DMS53 treated with DMSO at 0.1 percent for 48 hours (cell line): ENCODE results near the gene NUBPL.

Experiments
- DNase-seq: peaks from one replicate; lab custom pipeline; 2025; ENCODE audit not compliant: unreplicated experiment; lab: John Stamatoyannopoulos, UW

Gene NUBPL

GRCh38 chr14:31561155-31561846, at the start of gene NUBPL:
Gene NUBPL, plus strand, starts transcription at chr14:31561404. Its CDS starts 36 bp downstream, at chr14:31561440.
- DNase-seq, result peak; percentile 52

DNA sequence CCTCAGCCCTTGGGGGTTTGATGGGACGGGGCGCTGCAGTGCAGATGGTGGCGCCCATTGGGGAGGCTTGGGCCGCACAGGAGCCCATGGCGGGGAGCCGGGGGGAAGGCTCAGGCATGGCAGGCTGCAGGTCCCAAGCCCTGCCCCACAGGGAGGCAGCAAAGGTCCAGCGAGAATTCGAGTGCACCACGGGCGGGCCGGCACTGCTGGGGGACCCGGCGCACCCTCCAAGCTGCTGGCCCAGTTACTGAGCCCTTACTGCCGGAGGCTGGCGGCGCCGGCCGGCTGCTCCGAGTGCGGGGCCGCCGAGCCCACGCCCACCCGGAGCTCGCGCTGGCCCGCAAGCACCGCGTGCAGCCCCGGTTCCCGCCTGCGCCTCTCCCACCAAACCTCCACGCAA, 34.1 kb upstream of the NUBPL start:
- DNase-seq, result no peak

- no peak for DNase-seq
Observed at GRCh38 chr14:31527546-31527945, 33.7 kb upstream of the NUBPL start.

- DNase-seq, result no peak
Observed at GRCh38 chr14:31529053-31529452, 32.2 kb upstream of the NUBPL start.

- no peak for DNase-seq
Observed at GRCh38 chr14:31530136-31530535, 31.1 kb upstream of the NUBPL start.

- no peak for DNase-seq
Observed at GRCh38 chr14:31536201-31536960, 24.8 kb upstream of the NUBPL start.

DNA sequence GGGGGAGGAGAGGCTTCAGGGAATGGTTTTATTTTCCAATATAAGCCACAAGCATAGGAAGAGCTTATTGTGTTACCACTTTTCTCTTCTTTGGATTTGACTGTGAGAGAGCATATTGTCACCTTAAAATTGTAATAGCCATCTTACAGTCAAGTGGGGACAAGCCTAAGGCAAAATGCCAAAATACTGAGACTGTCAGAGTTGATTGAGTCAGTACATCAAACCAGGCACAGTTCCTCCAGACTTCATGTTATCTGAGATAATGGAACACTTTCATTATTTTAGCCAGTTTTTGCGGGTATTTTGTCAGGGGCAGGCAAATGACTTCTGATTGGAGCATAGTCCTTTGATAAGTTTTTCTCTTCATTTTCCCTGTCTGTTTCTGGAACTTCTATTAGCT, 19.5 kb upstream of the NUBPL start:
- no peak for DNase-seq

DNA sequence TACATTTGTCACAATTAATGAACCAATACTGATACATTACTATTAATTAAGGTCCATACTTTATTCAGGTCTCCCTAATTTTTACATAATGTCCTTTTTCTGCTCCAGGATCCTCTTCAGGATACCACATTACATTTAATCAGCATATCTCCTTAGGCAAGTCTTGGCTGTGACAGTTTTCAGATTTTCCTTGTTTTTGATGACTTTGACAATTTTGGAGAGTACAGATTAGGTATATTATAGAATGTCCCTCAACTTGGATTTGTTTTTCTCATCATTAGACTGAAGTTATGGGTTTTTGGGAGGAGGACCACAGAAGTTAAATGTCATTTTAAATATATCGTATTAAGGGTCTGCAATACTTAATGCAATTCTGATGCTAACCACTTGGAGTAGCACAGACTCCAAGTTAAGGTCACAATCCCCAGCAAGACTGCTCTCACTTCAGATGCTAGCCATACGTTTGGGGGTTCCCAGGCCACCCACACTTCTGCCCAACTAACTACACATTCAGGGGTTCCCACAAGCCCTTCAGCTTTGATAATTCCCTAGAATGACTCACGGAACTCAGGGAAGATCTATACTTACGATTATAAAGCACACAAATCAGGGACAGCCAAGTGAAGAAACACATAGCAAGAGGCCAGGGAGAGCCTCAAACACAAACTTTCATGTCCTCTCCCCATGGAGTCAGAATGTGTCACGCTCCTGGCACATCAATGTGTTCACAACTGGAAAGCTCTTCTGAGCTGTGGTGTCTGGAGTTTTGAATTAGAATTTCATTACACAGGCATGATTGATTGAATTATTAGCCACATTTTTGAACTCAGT, 17.0 kb upstream of the NUBPL start:
- DNase-seq, result no peak

DNA sequence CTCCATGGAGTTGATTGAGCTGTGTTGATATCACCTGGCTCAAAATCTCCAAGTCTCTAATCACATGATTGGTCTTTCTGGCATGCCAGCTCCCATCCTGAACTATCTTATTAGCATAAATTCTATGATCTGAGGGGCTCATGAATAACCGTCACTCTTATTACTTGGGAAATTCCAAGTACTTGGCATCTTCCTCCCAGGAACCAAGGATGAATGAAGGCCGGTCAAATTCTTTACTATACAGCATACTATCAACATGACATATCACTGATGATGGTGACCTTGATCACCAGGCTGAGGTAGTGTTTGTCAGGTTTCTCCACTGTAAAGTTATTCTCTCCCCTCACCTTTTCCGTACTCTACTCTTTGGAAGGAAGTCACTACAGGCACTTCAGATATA, 16.4 kb upstream of the NUBPL start:
- no peak for DNase-seq

DNA sequence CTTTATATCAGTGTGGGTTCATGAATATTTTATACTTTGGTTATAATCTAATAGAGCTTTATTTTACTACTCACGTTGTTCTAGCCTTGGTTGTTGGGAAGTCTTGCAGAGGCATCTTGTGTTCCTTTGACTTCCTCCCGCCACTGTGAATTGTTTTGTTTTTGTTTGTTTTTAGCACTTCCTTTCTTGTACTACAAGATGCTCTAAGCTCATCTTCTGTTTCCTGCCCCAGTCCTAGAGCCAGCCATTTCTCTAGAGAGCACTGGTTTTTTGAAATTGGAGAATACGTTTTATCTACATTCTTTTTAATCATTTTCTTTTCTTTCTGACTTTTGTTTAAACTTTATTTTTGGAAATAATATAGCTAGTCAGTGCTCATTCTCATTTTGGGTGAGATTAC, 15.9 kb upstream of the NUBPL start:
- no peak for DNase-seq

DNA sequence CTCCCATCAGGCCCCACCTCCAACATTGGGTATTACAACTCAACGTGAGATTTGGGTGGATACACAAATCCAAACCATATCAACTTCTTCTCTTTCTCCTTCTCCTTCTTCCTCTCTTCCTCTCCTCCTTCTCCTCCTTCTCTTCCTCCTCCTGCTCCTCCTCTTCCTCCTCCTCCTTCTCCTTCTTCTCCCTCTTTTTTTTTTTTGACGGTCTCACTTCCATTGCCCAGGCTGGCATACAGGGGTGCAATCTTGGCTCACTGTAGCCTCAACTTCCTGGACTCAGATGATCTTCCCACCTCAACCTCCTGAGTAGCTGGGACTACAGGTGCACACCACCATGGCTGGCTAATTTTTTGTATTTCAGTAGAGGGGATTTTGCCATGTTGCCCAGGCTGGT, 11.4 kb upstream of the NUBPL start:
- no peak for DNase-seq

- DNase-seq, result no peak
Observed at GRCh38 chr14:31550589-31550988, 10.6 kb upstream of the NUBPL start.

DNA sequence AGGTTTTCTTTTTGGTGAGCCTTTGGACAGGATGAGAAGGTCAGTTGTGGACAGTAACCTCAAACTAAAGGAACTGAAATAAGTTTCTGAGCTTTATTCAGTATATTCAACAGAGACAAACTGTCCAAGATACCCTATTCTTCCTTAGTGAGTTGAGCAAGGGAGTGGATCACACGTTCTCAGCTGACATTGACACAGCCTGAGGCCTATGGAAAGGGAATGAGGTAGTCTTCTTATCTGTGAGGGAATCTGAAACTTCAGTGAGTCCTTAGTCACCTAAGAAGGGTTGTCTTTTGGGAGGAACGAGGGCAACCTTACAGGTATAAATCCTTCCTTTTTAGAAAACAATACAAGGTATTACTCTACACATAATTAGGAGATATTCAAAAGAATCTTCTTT, 5.0 kb upstream of the NUBPL start:
- no peak for DNase-seq

DNA sequence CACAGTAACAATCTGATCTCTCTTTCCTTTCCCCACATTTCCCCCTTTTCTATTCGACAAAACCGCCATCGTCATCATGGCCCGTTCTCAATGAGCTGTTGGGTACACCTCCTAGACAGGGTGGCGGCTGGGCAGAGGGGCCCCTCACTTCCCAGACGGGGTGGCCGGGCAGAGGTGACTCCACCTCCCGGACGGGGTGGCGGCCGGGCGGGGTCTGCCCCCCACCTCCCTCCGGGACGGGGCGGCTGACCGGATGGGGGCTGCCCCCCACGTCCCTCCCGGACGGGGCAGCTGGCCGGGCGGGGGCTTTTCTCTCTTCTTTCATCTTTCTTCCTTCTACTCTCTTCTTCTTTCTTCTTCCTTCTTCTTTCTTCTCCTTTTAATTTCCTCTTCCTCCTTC, 1.3 kb upstream of the NUBPL start:
- DNase-seq, result no peak

DNA sequence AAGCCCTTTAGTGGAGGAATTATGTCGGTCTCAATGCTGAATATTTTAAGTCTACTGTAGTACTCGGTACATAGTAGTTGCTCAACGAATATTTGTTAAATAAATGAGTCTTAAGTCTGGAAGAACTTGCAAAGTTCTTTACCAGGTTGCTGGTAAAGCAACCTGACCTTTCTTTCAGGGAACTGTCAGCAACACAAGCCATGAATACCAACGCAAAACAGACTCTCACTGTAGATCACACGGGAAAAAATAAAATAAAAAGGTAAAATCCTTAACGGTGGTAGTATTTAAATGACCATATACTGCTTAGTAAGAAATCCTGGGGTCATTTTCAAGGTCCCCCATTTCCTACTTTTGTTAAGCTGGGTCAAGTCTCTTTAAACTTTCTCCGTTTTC, 447 bp upstream of the NUBPL start:
- peak; percentile 30 for DNase-seq

DNA sequence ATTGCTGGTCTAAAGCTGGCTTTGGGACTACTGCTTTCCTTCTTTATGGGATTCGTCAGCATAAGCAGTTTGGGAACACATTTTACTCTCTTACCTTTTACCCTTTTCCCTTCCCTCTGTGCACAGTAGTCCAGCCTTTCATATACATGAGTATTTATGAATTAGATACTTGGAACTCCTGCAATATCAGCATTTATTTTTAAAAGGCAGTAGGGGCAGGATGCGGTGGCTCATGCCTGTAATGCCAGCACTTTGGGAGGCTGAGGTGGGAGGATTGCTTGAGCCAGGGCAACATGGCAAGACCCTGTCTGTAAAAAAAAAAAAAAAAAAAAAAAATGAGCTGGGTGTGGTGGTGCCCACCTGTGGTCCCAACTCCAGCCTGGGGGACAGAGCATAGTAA, 3.0 kb downstream of the NUBPL start:
- no peak for DNase-seq

DNA sequence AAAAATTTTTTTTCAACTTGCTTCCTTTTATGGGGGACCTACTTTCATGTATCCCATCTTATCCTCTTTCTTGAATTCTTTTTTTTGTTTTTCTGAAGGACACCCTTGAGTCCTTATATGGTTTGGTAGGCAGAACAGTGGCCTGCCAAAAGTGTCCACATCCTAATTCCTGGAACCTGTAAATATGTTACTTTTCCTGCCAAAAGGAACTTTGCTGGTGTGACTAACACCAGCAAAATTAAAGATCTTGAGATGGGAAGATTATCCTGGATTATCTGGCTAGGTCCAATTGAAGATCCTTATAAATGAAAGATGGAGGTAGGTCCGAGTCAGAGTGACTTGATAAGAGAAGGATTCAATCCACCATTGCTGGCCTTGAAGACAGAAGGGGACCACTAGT, 5.3 kb downstream of the NUBPL start:
- no peak for DNase-seq

DNA sequence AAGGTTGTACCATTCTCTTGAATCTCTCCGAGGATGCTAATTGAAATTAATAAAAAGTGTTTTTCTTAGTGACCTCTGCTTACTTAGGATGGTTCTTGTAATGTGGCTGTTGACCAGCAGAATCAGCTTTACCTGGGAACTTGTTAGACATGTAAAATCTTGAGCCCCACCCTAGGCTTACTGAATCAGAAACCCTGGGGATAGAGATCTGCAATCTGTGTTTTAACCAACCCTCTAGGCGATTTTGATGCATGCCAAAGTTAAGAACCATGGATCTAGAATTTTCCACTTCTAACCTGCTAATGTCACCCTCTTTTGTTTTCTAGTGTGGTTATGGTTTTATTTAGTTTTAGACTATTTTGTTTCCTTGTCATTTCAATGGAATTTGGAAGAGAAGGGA, 6.5 kb downstream of the NUBPL start:
- no peak for DNase-seq

GRCh38 chr14:31568161-31568560, 7.0 kb downstream of the NUBPL start:
- DNase-seq, result no peak

DNA sequence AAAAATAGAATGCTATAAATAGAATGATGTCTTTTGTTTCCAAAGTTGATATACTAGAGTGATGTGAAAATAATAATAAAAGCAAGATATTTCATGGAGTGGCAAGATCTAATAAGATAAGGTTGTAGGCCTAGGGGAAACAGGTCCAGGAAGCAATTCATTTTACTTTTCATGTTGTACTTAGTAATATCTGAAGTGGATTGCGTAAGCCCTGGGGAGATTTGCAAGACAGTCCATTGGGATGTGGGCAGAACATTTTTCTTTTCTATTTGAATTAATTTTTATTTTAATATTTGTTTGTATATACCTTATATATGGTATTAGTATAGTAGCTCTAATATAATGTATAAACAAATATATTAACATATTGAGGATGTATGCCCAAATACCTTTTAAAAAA, 7.5 kb downstream of the NUBPL start:
- no peak for DNase-seq

- no peak for DNase-seq
Observed at GRCh38 chr14:31572955-31573354, 11.8 kb downstream of the NUBPL start.

- no peak for DNase-seq
Observed at GRCh38 chr14:31576949-31577348, 15.7 kb downstream of the NUBPL start.
